Epidermal melanocyte (primary cell): ENCODE results near the gene CBX4.

Source experiments
- DNase-seq: peaks from one replicate; pipeline ENCODE4 v3.0.0; 2011; ENCODE audit warnings: low spot score; ENCODE audit not compliant: insufficient read length

Gene CBX4

DNA sequence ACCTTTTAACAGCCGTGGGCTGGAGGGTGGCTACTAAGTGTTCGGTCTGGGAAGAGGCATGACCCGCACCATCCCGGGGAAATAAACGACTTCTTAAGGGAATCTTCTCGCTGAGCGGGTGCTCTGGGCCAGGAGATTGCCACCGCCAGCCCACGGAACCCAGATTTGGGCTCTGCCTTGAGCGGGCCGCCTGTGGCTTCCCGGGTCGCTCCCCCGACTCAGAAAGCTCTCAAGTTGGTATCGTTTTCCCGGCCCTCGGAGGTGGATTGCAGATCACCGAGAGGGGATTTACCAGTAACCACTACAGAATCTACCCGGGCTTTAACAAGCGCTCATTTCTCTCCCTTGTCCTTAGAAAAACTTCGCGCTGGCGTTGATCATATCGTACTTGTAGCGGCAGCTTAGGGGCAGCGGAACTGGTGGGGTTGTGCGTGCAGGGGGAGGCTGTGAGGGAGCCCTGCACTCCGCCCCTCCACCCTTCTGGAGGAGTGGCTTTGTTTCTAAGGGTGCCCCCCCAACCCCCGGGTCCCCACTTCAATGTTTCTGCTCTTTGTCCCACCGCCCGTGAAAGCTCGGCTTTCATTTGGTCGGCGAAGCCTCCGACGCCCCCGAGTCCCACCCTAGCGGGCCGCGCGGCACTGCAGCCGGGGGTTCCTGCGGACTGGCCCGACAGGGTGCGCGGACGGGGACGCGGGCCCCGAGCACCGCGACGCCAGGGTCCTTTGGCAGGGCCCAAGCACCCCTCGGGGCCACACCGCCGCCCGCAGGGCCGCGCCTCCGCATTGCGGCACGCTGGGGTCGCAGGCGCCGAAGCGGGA, 3.6 kb upstream of the CBX4 start:
- DNase-seq: no peak

DNA sequence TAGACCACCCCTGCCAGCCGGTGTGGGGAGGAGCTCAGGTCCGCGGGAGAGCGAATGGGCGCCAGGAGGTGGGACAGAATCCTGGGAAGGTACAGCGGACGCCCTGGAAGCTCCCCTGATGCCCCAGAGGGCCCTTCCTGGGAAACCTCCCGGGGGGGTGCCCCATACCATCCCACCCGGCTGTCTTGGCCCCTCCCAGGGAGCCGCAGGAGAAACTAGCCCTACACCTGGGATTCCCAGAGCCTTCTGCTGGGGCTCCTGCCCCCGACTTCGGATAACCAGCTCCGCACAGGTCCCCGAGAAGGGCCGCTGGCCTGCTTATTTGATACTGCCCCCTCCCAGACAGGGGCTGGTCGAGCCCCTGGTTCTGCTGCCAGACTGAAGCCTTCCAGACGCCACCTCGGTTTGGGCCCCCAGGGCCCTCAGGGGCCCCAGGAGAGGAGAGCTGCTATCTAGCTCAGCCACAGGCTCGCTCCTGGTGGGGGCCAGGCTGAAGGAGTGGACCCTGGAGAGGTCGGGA, 3.0 kb upstream of the CBX4 start:
- DNase-seq: no peak

DNA sequence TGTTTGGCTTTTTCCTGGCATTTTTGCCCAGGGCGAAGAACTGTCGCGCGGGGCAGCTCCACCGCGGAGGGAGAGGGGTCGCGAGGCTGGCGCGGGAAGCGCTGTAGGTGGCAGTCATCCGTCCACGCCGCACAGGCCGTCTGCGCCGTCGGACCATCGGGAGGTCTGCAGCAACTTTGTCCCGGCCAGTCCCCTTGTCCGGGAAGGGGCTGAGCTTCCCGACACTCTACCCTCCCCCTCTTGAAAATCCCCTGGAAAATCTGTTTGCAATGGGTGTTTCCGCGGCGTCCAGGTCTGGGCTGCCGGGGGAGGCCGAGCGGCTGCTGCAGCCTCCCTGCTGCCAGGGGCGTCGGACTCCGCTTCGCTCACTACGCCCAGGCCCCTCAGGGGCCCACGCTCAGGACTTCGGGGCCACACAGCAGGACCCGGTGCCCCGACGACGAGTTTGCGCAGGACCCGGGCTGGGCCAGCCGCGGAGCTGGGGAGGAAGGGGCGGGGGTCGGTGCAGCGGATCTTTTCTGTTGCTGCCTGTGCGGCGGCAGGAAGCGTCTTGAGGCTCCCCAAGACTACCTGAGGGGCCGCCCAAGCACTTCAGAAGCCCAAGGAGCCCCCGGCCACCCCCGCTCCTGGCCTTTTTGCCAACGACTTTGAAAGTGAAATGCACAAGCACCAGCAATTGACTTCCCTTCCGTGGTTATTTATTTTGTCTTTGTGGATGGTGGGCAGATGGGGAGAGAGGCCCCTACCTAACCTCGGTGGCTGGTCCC, 2.3 kb upstream of the CBX4 start:
- DNase-seq: no peak

DNA sequence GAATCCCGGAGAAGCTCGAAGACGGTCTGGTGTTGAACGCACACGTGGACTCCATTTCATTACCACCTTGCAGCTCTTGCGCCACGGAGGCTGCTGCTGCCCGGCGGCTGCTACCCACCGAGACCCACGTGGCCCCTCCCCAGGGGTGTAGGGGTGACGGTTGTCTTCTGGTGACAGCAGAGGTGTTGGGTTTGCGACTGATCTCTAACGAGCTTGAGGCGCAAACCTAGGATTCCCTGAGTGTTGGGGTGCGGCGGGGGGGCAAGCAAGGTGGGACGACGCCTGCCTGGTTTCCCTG, 1.7 kb upstream of the CBX4 start:
- no peak for DNase-seq

DNA sequence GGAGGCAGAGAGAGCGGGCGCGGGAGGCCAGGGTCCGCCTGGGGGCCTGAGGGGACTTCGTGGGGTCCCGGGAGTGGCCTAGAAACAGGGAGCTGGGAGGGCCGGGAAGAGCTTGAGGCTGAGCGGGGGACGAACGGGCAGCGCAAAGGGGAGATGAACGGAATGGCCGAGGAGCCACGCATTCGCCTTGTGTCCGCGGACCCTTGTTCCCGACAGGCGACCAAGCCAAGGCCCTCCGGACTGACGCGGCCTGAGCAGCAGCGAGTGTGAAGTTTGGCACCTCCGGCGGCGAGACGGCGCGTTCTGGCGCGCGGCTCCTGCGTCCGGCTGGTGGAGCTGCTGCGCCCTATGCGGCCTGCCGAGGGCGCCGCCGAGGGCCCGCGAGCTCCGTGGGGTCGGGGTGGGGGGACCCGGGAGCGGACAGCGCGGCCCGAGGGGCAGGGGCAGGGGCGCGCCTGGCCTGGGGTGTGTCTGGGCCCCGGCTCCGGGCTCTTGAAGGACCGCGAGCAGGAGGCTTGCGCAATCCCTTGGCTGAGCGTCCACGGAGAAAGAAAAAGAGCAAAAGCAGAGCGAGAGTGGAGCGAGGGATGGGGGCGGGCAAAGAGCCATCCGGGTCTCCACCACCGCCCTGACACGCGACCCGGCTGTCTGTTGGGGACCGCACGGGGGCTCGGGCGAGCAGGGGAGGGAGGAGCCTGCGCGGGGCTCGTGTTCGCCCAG, 1.2 kb upstream of the CBX4 start:
- DNase-seq: no peak

DNA sequence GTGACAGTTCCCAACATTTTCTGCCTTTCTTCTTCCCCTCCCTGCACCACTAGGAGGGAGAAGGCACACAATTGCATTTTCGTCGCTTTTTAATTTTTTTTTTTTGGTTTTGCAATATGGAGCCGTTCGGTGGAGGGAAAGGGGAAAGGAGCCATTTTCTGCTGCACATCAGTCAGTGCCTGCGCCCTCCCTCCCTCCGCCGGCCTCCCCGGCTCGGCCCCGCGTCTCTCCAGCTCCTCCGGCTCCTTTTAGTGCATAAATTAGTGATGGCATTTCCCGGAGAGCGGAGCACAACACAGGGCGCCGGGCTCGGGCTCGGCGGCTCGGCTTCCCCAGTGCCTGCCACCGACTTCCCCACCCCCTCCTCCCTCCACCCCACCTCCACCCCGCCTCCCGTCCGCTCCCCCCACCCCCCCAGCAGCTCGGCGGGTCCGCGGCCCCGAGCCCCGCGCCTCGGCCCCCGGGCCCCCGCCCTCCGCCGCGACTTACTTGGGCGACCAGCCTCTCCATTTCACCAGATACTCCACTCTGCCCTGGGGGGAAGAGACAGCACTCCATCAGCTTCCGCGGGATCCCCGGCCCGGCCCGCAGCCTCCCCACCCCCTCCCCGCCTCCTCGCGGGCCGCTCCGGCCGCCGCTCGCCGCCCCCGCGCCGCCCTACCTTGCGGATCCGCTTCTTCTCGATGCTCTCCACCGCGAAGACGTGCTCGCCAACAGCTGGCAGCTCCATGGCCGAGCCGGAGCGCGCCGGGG, 542 bp downstream of the CBX4 start:
- peak; percentile 64 for DNase-seq

DNA sequence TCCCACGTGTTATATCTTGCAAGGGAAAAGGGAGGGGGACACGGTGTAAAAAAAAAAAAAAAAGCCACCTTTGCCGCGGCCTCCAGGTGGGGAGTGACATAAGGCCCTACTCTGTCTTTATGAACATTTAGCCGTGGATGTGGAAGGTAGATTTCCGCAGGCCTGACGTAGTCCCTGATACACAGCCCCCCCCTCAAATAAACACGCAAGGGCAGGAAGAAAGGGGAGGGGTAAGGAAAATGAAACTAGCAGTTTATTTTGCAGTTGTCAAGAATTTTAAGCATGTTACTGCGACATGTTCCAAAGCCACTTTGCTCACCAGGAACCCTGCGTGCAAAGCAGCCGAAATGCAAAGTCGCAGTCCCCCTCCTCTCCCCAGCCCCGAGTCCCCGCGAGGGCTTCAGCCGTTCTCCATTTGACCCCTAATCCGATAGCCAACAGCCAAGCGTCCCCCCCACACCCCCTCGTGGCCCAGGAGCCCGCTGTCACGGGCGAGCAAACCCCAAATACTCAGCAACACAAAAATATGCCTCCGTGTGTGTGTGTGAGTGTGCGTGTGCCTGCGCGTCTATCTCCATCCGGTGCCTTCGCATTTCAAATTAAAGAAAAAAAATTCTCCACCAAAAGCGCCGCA, 1.2 kb downstream of the CBX4 start:
- DNase-seq: no peak

DNA sequence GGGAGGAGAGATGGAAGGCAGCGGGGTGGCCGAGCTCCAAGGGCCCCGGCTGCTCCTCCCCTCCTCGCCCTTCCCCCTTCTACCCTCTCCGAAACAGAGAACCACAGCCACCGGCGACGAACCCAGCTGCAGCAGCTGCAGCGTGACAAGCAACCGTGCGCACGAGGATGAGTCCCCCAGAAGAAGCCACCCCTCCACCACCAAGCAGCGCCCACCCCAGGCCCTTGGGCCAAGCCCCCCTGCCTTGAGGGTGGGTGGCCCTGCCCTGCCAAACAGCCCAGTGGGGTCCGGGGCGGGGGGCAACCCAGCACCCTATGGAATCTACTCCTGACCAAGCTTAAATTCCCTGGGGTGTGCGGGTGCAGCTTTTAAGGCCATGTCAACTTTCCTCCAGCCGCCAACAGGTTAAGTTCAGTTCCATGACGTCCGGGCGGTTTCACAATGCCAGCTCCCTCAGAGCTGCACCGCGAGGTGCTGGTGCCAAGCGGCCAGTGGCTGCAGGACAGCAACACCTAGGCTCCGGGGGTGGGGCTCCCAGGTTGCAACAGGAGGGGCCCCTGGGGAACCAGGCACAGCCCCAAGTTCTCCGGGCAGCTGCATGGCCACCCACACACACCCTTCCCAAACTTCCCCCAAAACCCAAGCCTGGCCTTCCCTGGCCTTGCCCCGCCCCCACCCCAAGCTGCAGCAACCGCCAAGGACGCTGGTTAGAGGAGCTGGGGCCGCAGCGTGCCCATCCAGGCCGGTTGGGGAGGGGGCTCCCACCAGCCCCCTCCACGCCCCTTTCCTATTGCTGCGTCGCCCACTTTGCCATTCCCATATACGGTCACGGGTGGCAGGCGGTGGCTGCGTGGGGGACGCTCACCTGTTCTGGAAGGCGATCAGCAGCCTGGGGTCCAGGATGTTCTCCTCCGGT, 2.0 kb downstream of the CBX4 start:
- DNase-seq: no peak

DNA sequence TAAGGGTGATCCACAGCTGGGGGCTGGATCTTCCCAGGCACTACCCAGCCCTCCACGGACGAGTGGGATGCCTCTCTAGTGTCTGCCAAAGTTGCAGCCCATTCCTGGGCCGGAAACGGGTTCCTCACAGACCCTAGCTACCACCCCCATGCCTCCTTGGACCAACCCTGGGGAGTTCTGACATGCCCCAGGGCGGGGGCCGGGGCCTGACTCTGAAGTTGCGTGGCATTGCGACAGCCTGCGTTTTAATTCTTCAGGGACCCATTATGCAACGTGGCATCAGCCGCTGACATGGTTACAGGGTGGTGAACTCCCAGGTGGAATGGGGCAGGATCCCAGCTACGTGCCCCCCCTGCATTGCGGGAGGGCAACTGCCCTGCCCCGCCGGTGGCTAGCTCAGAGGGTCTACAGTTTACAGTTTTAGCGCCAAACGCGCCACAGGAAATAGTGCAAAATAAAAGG, 2.7 kb downstream of the CBX4 start:
- no peak for DNase-seq

DNA sequence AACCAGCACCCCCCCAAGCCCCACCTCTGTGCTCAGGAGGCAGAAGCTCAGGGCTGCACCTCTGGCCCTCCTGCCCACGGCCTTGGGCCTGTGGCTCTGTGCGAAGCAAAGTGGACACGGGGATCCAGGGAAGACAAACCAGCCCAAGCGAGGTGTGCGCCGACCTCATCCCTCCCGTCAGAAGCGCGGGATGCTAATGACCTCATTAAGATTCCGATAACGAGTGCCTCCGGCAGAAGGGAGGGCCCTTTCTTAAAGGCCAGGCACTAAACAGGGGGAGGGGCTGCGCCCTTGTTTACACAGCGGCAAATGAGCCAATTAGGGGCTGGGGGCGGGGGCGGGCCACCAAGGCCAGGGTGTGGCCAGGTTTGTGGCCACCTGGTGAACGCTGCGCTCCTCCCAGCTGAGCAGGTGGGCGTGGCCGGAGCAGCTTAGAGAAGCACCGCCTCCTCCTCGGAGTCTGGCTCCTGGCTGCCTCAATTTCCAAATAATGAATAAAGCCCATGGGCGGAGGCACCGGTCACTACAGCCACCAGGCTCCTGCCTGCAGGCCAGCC, 3.2 kb downstream of the CBX4 start:
- DNase-seq: no peak

DNA sequence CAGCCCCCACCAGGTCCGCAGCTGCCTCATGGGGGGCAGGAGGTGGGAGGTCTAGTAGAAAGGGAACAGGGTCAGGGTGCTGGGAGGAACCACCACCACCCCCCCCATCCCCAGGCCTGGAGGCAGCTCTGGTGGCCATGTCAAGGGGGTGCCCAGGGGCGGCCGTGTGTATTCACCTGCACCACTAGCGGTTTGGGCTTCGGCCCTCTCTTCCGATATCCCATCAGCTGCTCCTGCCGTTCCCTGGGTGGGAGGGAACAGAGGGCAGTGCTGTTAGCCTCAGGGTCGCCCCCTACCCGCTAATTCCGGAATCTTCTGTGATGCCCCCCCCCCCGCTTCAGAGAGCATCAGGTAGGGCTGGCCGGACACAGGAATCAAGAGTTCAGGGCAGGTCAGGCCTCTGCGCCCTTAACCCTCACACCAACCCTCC, 3.8 kb downstream of the CBX4 start:
- DNase-seq: no peak

DNA sequence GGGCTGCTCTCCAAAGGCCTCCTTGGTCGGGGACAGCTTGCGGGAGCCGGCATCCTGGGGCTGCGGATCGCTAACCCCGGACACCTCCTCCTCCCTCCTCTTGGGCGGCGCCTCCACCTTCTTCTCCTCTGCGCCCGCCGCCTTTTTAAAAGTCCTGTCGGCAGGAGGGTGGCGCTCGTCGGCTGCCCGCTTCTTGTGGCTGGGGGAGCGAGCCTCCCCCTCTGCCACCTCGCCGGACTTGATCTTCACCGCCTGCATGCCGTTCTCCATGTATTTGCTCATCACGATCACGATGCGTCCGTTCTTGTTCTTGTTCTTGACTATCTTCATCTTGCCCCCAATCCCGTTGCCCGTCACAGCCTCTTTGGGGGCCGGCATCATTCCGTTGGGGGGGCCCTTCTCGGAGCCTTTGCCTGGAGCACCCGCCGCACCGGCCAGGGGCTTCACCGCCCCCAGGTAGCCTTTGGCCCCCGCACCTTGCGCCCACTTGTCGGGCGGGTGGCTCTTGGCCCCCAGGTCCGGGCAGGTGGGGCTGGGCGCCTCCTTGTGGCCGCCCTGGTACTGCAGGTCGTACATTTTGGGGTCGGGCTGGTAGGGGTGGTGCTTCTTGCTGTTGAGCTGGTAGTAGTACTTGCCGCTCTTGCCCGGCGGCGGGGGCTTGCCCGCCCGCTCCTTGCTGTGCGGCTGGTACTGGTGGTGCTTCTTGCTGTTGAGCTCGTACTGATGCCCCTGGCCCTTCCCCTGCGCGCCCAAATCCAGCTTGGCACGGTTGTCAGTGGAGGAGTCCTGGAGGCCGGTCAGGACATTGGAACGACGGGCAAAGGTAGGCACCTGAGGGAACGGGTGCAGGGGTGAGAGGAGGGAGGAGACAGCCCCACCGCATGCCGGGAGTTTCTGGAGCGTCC, 4.4 kb downstream of the CBX4 start:
- DNase-seq: no peak

DNA sequence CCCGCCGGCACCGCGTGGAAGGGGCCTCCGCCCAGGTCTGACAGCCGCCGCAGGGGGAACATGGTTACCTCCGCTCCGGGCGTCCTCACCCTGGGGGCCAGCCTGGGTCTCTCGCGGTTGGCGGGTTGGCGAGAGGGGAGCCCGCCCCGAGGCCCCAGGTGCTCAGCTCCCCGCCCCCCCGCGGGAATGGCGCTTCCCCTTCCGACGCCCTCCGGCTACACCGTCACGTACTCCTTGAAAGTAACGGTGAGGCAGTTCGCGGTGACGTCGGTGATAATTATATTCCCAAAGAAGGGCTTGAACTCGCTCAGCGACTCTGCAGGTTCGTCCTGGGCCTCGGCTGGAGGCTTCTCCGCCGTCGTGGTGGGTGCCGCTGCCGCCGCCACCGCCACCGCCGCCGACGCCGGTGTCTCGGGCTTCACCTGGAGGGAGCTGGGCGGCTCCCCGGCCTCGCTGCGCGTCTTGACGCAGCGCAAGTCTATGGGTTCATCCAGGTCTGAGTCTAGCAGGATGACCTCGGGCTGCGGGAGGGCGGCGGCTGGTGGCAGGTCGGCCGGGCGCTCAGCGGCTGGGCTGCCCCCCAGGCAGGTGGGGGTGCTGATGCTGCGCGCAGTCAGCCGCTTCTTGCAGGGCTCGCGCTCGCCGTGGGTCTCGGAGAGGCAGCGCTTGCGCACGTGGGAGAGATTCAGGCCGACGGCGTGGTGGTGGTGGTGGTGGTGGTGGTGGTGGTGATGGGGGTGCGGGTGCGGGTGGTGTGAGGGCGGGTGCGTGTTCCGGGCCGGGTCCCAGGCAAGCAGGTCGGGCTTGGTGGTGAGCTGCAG, 5.3 kb downstream of the CBX4 start:
- no peak for DNase-seq

DNA sequence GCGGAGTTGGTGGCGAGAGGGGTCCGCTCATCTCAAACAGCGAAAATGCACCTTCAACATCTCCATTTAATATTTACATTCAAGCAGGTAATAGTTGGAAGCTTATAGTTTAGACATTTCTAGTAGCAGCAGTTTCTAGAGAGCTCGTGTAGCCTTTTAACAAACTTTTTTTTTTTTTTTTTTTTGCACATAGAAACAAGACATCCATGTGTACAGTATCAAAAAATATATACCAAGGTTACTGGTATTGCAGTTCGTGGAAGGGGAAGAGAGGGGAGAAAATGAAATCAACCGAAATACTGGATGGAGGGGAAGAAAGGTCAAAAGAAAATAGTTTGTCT, 6.2 kb downstream of the CBX4 start:
- no peak for DNase-seq

DNA sequence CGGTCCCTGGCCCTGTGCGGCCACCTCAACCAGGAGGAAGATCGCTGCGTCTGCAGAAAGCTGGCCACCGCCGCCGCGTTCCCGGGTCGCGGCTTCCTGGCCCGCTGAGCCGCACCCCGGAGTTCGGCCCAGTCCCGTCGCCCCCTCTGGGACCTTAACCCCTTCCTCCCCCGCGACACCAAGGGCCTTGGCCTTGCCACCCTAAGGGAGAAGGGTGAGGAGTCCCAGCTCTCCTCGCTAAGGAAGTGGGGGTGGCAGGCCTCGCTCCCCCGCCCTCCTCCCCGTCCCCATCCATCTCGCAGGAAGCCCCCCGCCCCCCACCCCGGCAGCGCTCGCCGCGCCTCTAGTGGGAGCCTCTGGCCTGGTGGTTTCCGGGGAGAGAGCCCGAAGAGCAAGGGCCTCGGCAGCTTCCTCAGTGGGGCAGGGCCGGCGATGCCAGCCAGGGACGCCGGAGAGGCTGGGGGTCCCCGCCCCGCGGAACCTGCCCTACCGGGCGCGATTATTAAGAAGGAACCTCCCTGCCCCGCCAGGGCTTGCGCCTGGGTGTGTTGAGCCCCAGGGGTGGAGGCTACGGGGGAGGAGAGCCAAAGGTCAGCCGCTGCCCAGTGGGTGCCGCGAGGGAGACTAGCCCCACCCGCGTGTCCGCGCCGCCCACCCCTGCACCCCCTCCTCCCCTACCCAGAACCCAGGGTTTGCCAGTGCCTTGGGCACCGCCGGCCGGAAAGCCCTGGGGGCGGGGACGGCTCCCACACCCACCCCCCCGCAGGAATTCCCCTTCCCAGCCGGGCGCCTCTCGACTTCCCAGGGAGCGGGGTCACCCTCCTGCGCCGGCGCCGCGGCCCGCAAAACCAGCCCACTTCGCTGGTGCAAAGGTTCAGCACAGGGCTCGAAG, 6.8 kb downstream of the CBX4 start:
- no peak for DNase-seq
